ENCODE results near the gene MICU2.

DNA sequence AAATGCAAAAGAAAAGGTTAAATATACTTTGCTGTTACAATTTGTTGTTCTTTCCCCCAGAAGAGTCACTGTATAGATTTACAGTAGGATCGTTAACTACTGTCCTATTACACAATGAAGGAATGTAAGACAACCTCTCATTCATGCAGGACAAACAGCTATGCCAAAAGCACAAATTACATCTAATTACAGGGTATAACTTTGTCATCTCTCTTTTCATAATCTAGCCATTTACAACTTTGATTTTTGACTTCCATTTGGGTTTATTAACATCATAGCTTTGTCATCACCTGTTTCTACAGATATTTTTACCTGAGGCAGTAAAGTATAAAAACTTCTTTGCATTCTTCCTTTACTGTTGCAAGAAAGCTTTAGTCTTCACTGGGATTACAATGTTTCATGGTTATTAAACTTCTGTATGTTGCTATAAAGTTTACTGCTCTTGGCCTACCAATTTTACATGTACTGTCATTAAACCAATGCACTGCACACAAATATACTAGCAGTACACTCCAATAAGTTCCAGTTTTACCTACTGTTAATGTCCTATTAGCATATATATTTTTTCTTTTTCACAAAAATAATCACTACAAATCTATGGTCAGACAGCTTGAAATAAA is 18.9 kb downstream of the MICU2 start:
- no peak for TF ChIP-seq CTCF (conservative IDR thresholded peaks at IDR 0.05; ENCODE audit: low read depth, low read length)
- no peak for TF ChIP-seq POLR2A (IDR thresholded peaks at IDR 0.05; ENCODE audit: low read depth, low read length)
- TF ChIP-seq RFX5 (IDR thresholded peaks at IDR 0.05; ENCODE audit: low read depth, low read length): no peak
- TF ChIP-seq RAD21 (IDR thresholded peaks at IDR 0.05; ENCODE audit: low read length): no peak
- TF ChIP-seq BHLHE40 (IDR thresholded peaks at IDR 0.05; ENCODE audit: low read depth, low read length): no peak
- TF ChIP-seq RCOR1 (IDR thresholded peaks at IDR 0.05; ENCODE audit: insufficient replicate concordance, low read length): no peak
- no peak for TF ChIP-seq MXI1 (IDR thresholded peaks at IDR 0.05; ENCODE audit: borderline replicate concordance, low read depth, low read length)
- TF ChIP-seq, protein P1, sequence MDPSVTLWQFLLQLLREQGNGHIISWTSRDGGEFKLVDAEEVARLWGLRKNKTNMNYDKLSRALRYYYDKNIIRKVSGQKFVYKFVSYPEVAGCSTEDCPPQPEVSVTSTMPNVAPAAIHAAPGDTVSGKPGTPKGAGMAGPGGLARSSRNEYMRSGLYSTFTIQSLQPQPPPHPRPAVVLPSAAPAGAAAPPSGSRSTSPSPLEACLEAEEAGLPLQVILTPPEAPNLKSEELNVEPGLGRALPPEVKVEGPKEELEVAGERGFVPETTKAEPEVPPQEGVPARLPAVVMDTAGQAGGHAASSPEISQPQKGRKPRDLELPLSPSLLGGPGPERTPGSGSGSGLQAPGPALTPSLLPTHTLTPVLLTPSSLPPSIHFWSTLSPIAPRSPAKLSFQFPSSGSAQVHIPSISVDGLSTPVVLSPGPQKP (IDR thresholded peaks at IDR 0.05; ENCODE audit: borderline replicate concordance, low read depth, low read length): no peak
- no peak for TF ChIP-seq CHD1 (IDR thresholded peaks at IDR 0.05; ENCODE audit: low read depth, low read length)

Measured in IMR-90 (cell line).